SKM-1 treated with dmso at 0.1 percent for 144 hours (cell line): ENCODE results near the gene BCAS3.
"Not testable (repeated sequence)": the region's sequence is repeated elsewhere in the genome, so short reads cannot be mapped to it uniquely, and the experiment has no call there.

Experiments
- DNase-seq: peaks from one replicate; lab custom pipeline; 2025; ENCODE audit not compliant: unreplicated experiment; lab: John Stamatoyannopoulos, UW

The BCAS3 gene

DNA sequence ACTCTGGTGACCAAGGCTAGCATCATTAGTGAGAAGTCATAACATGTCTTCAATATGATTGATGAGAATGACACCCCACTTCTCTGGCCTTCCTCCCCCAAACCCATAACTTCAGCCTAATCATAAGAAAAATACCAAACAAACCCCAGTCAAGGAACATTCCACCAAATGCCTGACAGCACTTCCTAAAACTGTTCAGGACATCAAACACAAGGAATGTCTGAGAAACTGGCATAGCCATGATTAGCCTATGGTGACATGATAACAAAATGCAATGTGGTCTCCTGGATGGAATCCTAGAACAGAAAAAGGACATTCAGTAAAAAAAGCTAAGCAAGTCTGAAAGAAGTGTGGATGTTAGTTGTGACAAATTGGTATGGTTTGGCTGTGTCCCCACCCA is 749.9 kb downstream of the BCAS3 start:
- DNase-seq = no peak

DNA sequence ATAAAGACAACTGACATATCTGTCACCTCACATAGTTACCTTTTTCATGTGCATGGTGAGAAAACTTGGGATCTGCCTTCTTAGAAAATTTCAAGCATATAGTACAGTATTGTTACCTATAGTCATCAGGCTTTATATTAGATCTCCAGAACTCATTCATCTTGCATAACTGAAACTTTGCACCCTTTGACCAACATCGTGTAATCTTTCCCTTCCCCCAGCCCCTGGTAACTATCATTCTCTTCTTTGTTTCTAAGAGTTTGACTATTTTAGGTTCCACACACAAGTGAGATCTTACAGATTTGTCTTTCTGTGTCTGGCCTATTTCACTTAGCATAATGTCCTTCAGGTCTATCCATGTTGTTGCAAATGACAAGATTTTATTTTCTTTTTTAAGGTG is 751.6 kb downstream of the BCAS3 start:
- no peak for DNase-seq

DNA sequence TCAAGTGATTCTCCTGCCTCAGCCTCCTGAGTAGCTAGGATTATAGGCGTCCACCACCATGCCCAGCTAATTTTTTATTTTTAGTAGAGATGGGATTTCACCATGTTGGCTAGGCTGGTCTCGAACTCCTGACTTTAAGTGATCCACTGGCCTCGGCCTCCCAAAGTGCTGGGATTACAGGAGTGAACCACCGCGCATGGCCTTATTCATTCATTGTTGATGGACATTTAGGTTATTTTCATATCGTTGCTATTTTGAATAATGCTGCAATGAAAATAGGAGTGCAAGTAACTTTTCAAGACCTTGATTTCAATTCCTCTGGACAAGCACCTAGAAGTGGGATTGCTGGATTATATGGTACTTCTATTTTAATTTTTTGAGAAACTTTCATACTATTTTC is 752.2 kb downstream of the BCAS3 start:
- DNase-seq = not testable (repeated sequence)

DNA sequence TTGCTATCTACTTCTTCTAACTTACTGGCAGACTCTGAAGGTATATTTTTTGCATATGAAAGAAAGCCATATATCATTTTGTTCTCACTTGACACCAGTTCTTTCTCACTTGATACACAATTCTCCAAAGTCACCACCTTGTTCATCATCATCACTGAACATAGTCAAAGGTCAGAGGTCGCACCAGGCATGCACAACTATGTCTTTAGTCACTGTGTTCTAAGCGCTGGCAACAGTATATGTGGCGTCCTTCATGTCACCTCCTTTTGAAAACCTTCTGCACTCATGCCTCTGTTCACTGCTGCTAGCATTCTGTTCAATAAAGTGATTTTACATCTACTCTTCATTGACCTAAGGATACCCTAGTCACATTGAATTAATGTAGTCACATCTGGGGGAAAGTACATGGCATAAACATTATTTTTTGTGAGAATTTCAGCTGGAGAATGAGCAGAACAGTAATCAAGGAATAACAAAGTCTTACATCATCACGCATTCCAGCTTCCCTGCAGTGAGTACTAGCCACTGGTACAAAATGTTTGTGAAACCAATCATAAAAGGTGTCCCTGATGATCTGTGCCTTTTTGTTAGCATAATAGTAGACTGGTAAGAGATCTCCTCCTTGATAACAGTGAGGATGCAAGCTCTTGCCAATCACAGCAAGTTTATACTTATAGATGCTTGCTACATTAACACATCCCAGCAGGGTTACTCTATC is 754.1 kb downstream of the BCAS3 start:
- DNase-seq = no peak

DNA sequence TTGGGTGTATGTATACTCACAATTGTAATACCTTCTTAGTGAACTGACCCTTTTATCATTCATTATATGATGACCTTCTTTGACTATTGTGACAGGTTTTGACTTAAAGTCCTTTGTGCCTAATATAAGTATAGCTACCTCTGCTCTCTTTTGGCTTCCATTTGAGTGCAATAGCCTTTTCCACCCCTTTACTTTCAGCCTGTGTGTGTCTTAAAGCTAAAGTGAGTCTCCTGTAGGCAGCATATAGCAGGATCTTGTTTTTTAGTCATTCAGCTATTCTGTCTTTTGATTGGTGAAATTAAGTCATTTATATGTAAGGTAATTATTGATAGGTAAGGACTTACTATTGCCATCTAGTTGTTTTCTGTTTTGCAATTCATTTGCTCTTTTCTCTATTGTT is 758.6 kb downstream of the BCAS3 start:
- no peak for DNase-seq

DNA sequence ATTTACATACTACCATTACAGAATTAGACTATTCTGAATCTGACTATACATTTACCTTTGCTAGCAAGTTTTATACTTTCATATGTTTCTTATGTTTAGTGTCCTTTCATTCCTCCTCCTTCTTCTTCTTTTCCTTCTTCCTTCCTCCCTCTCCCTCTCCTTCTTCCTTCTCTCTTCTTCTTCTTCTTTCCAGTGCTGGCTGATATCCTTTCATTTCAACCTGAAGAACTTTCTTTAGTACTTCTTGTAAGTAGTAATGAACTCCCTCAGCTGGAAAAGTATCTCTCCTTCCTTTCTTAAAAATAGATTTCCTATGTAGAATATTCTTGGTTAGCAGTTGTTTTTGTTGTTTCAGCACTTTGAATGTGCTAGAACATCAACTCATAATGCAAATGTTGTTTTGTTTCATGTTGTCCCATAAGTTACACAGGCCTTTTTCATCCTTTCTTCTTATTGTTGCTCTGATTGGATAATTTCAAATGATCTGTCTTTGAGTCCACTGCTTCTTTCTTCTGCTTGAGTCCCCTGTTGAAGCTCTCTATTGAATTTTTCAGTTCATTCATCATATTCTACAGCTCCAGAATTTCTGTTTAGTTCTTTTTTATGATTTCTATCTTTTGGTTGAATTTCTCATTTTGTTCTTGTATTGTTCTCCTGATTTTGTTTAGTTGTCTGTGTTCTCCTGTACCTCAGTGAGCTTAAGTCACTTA is 759.5 kb downstream of the BCAS3 start:
- DNase-seq = no peak

DNA sequence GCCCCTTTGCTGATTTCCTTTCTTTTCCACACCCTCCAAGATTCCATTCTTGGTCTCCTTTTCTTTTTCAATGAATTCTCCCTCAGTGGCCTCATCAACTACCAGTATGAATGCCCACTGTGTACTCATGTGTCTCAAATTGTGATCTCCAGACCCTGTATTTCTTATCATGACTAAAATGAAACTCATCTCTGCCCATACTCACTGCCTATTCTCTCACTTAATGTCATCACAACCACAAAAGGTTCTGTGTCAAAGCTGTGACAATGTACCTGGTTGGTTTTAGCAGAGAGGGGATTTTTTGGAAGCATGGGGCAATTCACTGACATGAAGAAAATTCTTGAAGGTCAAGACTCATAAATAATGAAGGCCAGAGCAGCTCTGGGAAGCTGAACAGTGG is 763.0 kb downstream of the BCAS3 start:
- DNase-seq = no peak

DNA sequence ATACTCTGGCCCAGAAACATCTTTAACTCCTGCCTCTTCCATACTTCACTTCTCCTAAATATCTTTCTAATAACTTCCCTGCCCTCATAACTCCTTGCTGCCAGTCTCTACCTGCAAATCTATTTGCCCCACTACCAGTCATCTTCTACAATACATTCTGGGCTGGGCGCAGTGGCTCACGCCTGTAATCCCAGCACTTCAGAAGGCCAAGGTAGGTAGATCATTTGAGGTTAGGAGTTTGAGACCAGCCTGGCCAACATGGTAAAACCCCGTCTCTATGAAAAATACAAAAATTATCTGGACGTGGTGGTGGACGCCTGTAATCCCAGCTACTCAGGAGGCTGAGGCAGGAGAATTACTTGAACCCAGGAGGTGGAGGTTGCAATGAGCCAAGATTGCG is 763.9 kb downstream of the BCAS3 start:
- DNase-seq = not testable (repeated sequence)

DNA sequence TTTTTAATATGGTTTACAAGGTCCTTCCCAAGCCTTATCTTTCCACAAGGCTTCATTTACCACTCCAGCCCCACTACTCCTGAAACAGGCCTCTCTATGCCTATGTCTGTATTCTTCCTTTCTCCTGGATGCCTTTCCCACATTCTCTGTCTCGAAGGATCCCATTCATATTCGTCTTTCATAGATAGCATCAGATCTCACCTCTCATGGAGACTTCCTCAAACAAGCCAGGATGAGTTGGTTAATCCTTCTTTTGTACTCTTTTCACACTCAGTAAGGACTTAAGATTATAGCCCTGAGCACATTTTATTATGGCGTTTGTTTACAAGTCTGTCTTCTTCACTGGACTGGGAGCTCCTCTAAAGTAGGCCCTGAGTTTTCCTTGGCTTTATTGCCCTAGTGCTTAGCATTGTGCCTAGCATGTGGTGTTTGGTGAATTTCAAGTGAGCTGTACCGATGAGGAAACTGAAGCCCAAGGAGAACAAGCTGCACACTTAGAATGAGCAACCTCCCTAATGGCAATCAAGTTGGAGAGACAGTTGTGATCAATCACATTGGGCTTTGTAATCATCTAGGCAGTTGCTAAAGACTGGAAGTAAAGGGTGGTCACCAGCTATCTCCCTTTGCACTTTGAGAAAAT is 764.6 kb downstream of the BCAS3 start:
- no peak for DNase-seq
